Peyer's patch (tissue), 4 donors: Measurements from ENCODE around the gene PDE6H.

ENCODE experiments used
- POLR2A ChIP-seq, 2 donors: fragments of 450-650 bp; IDR thresholded peaks; one replicate each; pipeline ENCODE4 v1.5.1; 2017; ENCODE audit warnings: antibody characterized with exemption in 2 of 2, mild to moderate bottlenecking in 2 of 2, moderate library complexity in 2 of 2
- TF ChIP-seq, protein P1 (sequence below), 6 experiments: fragments of 450-650 bp in 4 of 6; fragments of 200-600 bp in 2 of 6; sonication (generic) in 1 of 6; IDR thresholded peaks; one replicate each; pipeline ENCODE4 v1.5.1; 2017 to 2019; ENCODE audit warnings: antibody characterized with exemption in 6 of 6, mild to moderate bottlenecking in 3 of 6, moderate library complexity in 1 of 6

GRCh38 chr12:14931359-14931758 is 41.5 kb upstream of the PDE6H start:
- TF ChIP-seq, protein P1, sequence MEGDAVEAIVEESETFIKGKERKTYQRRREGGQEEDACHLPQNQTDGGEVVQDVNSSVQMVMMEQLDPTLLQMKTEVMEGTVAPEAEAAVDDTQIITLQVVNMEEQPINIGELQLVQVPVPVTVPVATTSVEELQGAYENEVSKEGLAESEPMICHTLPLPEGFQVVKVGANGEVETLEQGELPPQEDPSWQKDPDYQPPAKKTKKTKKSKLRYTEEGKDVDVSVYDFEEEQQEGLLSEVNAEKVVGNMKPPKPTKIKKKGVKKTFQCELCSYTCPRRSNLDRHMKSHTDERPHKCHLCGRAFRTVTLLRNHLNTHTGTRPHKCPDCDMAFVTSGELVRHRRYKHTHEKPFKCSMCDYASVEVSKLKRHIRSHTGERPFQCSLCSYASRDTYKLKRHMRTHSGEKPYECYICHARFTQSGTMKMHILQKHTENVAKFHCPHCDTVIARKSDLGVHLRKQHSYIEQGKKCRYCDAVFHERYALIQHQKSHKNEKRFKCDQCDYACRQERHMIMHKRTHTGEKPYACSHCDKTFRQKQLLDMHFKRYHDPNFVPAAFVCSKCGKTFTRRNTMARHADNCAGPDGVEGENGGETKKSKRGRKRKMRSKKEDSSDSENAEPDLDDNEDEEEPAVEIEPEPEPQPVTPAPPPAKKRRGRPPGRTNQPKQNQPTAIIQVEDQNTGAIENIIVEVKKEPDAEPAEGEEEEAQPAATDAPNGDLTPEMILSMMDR (IDR thresholded peaks at IDR 0.05), result no peak
- no peak for TF ChIP-seq POLR2A (IDR thresholded peaks at IDR 0.05)
